T1000 (cell line): Measurements from ENCODE around the gene DDAH2.

Source experiments
- DNase-seq: peaks from one replicate; lab custom pipeline; 2025; ENCODE audit warnings: mixed read lengths; lab: John Stamatoyannopoulos, UW

Gene DDAH2, protein sequence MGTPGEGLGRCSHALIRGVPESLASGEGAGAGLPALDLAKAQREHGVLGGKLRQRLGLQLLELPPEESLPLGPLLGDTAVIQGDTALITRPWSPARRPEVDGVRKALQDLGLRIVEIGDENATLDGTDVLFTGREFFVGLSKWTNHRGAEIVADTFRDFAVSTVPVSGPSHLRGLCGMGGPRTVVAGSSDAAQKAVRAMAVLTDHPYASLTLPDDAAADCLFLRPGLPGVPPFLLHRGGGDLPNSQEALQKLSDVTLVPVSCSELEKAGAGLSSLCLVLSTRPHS

DNA sequence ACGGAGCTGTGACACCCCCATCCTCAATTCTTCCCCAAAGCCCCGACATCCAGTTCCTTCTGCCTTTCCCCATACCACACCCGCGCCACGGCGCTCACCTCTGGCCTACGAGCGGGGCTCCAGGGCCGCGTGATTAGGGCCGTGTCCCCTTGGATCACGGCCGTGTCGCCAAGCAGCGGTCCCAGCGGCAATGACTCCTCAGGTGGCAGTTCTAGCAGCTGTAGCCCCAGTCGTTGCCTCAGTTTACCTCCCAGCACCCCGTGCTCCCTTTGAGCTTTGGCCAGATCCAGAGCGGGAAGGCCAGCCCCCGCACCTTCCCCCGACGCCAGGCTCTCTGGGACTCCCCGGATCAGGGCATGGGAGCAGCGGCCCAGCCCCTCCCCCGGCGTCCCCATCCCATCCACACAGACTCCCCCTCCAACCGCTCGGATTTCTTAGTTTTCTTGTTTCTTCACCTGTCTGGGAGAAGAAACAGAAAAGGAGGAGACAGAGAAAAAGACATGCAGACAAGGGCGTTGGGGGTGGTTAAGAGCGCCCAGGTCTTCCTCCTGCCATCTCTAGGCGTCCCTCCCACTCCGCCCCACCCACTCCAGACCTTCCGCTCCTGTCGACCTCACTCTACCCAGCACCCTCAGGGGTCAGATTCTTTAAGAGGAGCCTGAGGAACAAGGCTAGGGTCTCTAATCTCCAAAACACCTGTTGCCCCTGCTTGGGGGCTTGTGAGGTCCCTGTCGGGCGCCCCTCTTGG lies at the start of gene DDAH2:
Gene DDAH2 (minus strand): TSS at position 533 of the 748 bp plus-strand sequence. CDS start 138 bp downstream, at position 395.
- no peak for DNase-seq

DNA sequence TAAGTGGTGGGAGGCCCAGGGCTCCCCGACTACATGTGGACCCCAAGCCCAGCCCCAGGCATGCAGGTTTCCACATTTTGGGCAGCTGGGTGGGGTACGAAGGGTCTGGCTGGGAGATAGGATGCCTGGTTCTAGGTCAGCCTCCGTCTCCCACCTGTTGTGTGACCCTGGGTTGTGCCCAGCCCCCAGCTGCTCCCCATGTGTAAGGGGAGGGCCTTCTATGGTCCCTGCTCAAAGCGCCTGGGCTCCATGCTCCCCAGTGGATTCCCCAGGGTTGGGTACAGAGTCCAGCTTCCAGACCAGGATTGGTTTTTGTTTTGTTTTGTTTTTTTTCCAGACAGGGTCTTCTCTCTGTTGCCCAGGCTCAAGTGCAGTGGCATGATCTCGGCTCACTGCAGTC lies 49.1 kb upstream of the DDAH2 start:
- DNase-seq: no peak

DNA sequence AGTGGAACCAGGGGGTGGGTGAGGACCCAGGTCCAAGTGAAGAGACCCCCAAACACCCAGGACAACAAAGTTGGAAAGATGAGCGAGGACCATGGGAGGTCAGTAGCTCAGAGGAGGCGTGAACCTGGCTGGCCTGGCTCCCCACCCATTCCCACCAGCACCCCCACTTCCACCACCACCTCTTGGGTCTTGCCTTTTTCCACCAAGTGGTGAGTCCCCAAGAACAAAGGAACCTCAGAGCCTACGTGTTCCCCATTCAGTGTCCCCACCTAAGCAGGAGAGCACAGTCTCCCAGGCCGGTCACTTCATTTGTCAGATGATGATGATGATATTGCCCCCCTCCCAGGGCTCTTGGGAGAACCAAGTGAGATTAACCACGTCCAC lies 48.6 kb upstream of the DDAH2 start:
- DNase-seq: no peak

DNA sequence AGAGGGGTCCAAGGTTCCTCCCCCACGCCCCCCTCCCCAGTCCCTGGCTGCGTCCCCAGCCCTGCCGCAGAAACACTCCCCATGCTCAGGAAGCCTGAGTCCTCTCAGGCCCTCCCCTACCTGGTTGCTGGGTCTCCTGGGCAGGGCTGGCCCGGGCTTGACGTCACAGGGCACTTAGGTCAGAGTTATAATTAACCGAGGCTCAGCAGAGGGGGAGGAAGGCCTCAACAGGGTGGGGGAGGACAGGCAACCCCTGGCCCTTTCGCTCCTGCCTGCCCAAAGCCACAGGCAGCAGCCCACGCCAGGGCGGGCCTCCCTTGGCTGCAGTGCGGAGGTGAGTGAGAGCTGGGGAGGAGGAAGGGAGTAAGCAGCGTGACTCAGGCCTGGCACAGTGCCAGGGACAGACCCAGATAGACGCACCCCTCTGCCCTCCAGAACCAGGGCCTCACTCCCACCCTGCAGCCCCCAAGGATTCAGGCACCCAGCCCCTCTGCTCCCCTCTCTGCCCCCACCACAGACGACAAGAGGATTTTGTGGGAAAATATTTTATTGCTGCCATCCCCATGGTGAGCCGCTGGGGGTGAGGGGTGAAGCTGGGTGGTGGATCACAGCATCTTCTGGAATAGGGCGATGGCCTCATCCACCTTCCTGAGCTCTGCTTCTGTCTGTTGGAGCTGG lies 48.0 kb upstream of the DDAH2 start, which contains the start of gene VWA7:
Gene VWA7 (minus strand): TSS at position 340 of the 678 bp plus-strand sequence. CDS start 549 bp downstream, outside the sequence.
- peak; percentile 37 for DNase-seq

DNA sequence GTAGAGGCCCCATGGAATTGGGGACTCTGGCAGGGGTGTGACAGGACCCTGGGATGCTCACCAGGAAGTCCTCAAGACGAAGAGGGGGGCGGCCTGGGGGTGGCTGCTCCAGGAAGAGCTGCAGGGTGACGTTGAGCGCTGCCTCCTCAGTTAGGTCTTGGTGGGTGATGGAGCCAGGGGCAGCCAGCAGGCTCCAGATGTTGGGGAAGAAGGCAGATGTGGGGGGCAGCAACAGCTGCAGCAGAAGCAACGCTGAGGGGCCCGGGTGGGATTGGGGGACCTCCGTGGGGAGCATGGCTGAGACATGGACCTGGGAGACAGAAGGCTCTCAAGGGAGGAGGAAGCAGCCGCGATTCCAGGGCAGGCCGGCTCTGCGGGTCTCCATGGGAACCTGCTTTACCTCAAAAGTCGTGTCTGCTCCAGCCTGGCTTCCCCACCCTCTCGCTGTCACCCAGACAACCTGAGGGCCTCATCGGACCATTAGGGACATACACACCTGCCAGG lies 47.4 kb upstream of the DDAH2 start:
- no peak for DNase-seq

DNA sequence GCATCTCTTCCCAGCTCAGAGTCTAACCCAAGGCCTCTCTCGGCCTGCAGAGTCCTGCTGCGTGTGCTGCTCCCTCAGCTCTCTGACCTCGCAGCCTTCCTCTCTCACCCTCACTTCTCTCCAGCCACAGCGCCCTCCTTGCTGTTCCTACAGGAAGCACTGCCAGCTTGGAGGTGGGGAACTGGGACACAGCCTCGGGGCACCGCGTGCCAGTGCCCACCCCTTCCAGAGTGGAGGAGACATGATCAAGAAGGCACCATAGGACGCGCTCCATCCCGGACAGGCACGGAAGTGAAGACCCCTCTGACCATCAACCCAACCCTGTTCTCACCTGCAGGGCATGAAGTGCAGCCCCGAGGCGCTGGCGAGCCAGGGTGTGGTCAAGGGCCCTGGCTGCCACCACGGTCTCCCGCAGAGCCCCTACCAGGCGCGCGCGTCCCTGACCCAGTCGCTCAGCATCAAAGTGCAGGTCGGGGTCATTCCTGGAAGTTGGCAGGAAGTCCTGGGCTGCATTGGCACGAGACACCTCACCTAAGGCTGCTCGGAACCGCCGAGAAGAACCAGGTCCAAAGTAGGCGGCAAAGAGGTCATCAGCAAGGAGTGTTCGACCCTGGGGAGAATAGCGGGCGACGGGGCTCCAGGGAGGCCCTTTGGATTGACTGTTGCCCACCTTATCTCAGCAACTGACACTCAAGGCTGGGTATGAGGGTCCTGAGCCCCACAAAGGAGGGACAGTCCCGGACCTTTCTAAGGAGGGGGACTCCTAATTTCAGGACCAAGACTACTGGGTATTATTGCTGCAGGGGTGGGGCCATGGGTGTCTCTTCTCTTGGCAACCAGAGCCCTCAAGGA lies 46.8 kb upstream of the DDAH2 start:
- DNase-seq: no peak

DNA sequence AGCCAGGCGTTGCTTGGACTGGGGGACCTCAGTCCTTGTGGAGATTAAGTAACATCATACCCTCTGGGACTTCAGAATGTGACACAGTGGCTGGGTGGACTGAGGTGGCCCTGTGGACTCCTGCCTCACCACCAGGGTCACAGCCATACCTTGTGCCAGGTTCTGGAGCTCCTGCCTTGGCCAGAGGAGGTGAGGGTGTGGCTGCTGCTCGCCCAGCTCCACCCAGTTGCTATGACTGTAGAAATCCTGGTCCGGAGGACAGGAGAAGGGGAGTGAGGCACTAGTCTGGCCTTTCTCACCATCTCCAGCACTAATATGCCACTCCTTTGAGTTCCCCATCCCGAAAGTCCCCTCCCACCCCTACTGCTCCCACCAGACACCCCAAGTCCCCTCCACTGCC lies 46.1 kb upstream of the DDAH2 start:
- DNase-seq: no peak

DNA sequence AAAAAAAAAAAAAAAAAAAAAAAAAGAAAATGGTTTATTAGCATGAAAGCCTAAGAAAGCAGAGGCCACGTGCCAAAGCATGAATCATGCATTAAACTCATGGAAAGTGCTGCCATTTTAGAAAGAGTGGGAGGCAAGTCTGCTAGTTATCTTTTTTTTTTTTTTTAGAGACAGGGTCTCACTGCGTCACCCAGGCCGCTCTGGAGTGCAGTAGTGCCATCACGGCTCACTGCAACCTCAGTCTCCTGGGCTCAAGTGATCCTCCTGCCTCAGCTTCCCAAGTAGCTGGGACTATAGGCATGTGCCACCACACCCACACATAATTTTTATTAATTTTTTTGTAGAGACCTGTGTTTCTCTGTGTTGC lies 42.9 kb upstream of the DDAH2 start:
- DNase-seq: no peak

DNA sequence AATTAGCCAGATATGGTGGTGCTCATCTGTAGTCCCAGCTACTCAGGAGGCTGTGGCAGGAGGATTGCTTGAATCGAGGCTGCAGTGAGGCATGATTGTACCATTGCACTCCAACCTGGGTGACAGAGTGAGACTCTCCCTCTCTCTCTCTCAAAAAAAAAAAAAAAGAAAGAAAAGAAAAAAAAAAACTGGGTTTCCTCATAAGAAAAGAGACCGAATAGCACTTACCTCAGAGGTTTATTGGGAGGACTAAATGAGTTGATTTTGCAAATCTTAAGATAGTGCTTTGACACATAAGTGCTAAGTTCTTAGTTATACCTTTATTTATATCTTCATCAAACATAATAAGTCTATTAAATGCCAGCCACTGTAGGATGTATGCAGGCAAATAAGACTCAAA lies 41.8 kb upstream of the DDAH2 start:
- no peak for DNase-seq

DNA sequence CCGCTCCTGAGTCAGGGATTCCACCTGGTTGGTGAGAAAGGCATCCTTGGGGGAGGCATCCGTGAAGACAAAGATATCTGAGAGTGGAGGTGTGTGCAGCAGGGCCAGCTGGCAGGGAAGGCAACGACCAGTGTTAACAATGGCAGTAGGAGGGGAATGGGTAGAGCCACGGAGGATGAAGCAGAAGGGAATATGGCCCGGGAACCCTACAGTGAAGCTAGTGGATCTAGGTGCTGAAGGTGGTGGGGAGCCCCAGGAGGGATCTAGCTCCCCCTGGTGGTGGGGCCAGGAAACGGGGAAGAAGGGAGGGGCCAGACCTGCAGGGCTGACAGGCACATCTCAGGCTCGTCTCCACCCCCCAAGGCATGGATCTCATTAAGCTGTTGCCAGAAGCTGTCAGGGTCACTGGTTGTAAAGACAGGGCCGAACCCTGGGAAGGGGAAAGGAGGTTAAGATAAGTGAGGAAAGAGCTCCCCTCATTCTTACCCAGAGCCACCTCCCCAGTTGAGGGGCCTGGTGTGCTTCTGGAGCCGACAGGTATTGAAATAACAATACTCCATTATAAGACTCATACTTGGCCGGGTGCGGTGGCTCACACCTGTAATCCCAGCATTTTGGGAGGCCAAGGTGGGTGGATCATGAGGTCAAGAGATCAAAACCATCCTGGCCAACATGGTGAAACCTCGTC lies 40.7 kb upstream of the DDAH2 start:
- DNase-seq: peak; percentile 74

DNA sequence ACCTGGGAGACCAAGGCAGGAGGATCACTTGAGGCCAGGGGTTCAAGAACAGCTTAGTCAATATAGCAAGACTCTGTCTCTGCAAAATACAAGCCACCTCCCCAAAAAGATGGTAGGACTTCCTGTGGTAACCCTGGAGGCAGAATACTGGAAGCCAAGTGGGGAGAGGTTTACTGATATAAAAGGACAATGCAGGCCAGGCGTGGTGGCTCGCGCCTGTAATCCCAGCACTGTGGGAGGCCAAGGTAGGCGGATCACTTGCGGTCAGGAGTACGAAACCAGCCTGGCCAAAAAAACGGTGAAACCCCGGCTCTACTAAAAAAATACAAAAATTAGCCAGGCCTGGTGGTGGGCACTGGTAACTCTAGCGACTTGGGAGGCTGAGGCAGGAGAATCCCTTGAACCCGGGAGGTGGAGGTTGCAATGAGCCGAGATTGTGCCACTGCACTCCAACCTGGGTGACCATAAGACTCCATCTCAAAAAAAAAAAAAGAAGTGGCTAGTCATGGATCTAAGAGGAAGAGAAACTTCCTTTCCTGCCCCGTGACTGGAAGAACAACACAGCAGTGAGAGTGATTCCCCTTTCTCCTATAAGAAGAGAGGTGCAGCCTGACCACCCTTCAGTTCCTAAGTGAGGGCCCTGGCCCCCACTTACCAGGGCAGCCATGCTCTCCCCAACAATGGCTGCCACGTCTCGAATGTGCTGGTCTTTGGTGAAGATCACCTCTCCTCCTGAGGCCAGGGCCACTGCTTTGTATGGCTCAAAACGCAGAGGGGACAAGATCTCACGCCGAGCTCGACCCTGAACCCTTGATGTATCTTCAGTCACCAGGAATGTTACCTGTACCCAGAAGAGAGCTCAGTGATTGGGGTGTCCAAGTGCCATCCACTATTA lies 39.5 kb upstream of the DDAH2 start:
- no peak for DNase-seq

DNA sequence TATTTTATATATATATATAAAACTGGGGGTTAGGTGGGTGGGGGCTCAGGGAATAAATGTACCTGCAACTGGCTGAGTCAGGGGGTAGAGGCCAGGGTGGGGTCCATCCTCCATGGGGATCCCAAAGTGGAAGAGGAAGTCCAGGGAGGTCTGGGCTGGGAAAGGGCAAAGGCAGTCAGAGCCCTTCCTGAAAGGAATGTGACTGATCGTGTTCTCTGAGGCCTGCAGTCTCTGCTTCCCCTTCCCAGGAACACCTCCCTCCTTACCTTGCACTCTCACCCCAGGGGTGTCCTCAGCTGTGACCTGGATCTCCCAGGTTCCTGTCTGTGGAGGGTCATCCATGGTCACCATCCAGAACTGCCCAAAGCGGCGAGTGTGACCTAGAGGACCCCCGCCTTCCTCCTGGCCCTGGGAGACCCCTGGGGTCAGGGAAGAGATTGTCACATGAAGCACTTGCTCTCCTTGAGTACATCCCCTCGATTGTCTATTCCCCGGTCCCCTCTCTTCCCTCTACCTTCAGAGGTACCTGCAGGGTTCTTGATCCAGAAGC lies 38.1 kb upstream of the DDAH2 start:
- DNase-seq: no peak

DNA sequence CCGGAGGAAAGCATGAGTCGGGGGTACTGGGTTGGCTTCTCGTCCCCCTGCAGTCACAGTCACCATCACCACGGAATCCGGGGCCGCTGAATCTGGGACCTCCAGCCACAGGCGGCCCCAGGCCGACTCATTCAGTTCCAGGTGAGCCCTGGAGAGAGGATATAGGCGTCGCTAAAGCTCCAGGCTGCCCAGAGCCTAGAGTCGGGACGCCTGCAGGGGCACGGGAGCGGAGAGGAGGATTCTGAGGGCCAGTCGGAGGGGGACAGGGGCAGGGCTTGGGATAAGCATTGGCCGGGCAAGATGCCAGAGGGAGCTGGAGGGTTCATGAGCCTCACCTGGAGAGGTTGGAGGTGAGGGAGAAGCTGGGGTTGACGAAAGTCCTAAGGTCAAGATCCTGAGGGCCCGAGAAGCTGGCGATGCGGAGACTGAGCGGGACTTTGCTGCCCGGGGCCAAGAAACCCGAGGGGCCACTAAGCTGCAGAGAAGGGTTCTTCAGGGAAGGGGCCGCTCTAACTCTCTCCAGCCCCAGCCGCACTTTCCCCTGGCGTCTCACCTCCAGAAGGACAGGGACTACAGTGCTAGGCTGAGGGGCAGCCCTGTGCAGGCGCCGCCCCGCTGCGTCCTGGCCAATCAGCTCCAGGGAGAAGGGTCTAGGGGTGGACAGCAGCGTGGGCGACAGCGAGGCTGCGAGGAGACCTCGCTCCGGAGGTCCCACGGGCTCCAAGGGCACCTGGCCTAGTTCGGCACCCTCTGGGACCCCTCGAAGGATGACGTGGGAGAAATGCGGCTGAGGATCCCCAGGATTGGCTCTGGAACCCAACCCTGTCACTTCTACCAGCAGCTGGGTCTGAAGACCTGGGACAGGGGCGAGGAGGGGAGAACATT lies 37.1 kb upstream of the DDAH2 start:
- no peak for DNase-seq

DNA sequence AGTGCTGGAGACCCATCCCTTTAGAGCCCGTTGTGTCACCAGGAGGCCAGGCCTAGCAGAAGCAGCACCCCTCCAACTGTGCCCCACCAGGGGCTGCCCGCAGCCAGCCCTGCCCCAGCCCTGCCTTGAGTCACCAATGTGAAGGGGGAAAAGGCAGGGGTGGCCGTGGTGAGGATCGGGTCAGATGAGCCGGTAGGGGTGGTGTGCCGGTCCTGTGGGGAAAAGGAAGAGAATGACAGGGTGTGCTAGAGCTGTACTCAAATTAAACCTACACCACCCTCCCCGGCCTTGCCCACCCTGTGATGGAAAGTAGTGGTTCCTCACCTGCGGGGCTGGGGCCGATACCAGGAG lies 36.4 kb upstream of the DDAH2 start:
- DNase-seq: no peak

DNA sequence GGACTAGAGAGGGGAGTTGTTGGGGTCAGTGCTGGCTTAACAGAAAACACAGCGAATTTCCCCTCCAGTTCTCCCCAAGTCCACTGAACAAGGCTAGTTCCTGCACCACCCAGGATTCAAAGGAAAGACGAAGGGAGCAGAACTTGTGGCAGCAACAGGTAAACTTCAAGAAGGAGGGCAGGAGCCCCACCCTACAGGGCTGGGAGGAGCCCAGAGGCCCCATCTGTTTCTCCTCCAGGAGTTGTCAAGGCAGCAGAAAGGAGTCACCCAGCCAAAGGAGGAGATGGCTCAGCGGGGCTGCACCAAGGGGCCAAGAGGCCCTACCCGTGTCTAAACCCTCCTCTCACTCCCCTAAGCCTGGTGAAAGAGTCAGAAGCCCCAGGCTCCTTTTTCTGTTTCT lies 35.1 kb upstream of the DDAH2 start:
- DNase-seq: no peak

DNA sequence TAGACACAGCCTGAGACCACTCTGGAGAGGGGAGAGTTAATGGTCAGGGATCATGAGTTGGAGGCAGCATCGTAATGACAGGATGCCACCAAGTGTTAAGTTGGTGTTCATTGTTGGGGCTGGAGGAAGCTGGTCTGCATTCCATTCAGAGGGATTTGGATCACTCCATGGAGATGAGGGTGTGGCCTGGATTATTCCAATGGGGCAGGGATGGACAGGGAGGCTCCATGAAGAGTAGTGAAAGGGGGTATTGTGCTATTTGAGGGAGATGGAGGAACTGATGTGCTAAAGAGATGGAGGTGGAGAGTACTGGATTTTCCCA lies 34.5 kb upstream of the DDAH2 start:
- DNase-seq: no peak

DNA sequence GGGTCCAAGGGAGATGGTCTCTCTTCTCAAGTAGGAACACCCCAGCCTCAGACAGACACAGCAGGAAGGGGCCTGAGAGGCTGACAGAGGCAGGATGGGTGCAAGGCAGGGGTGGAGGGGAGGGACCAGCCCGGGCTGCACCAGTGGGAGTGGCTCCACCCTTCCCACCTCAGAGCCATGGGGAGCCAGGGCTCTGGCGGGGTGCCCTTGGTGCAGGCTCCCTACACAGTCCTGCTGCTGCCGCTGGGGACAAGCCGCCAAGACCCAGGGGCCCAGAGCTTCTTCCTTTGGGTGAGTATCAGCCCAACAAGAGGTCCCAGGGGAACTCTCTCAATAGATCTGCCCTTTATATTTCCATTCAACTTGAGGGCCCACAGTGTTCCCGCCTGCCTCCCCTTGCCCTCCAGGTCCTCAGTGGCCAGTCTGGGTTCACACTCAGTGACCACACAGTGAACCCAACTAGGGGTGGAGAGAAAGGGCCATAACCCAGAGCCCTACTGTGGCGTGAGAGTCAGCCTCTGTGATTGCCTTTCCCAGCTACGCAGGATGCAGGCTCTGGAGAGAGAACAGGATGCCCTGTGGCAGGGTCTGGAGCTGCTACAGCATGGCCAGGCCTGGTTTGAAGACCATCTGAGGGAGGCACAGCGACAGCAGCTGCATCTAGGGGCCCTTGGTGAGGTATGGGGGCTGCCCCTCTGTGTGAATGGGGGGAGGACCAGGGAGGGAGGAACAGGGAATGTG lies 33.9 kb upstream of the DDAH2 start:
- DNase-seq: no peak

DNA sequence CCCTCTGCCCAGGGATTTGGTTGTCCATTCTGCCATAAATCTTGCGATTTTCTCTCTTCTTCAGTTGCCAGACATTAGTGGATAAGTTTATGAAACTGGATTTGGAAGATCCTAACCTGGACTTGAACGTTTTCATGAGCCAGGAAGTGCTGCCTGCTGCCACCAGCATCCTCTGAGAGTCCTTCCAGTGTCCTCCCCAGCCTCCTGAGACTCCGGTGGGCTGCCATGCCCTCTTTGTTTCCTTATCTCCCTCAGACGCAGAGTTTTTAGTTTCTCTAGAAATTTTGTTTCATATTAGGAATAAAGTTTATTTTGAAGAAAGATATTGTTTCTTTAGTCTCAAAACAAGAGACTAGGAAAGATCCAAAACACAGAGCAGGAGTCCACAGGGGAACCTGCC lies 33.3 kb upstream of the DDAH2 start, which contains the start of gene SAPCD1:
Gene SAPCD1 (plus strand): TSS at position 301 of the 400 bp plus-strand sequence. CDS start 399 bp downstream, outside the sequence.
- no peak for DNase-seq
